ENCODE measurements around the gene GALNT5.

GRCh38 chr2:157305723-157306110, 48.2 kb downstream of the GALNT5 start:
- TF ChIP-seq CTCF (IDR thresholded peaks at IDR 0.05; ENCODE audit: extremely low read depth in 1 of 2, insufficient read depth in 1 of 2, low read depth in 1 of 2, low read length in 2 of 2) (no peak), MAX (IDR thresholded peaks at IDR 0.05; ENCODE audit: insufficient read depth, insufficient read length) (no peak), MYC (IDR thresholded peaks at IDR 0.05; ENCODE audit: low read depth, low read length) (no peak), POLR2A (IDR thresholded peaks at IDR 0.05; ENCODE audit: low read depth, low read length) (no peak), JUN (IDR thresholded peaks at IDR 0.05; ENCODE audit: borderline replicate concordance, insufficient read depth, insufficient read length, low read depth) (no peak), POLR2AphosphoS5 (IDR thresholded peaks at IDR 0.05; ENCODE audit: insufficient read depth, low read depth, low read length) (no peak)
